ENCODE data around the gene GAS2L3. TPM values are rescaled to one million over a fixed set of nuclear protein-coding genes. Genes with fewer than 3 reads are reported as not detected.

GAS2L3 gene
- polyA plus RNA-seq, 1 of the 3 experiments (the other 2 are of a cell fraction): 1.6 TPM

- TF ChIP-seq MXI1 (IDR thresholded peaks at IDR 0.05; ENCODE audit: low read depth, low read length) (no peak), NFIC (IDR thresholded peaks at IDR 0.05; ENCODE audit: borderline replicate concordance) (no peak), GABPA (IDR thresholded peaks at IDR 0.05; ENCODE audit: low read depth) (no peak)
Measured at GRCh38 chr12:100643246-100643645, 69.8 kb downstream of the GAS2L3 start (continued).

- H3K36me3 ChIP-seq (replicated peaks in 1 of 2; ENCODE audit: control insufficient read depth in 1 of 2, insufficient read depth in 2 of 2, low read length in 1 of 2): no peaks in the 10 kb centered on the region
- H3K79me2 ChIP-seq (ENCODE audit: insufficient read depth): no peaks in the 10 kb centered on the region
- no peaks in the 10 kb centered on the region for H3K27me3 ChIP-seq (ENCODE audit: insufficient read depth)
- no peak overlapping the region for H3K4me2 ChIP-seq
- ChIA-PET POLR2A (no interaction called here), CTCF (no interaction called here)
- H3K9me2 ChIP-seq: no peaks in the 10 kb centered on the region
- H3K9ac ChIP-seq: no peak overlapping the region
- no peaks in the 10 kb centered on the region for H4K20me1 ChIP-seq (ENCODE audit: insufficient read depth)
- H3K9me3 ChIP-seq: no peaks in the 10 kb centered on the region
- no peak for DNase-seq
- no peak overlapping the region for H3K27ac ChIP-seq (ENCODE audit: low read depth in 2 of 2, low read length in 1 of 2)
- no peaks in the 10 kb centered on the region for H3F3A ChIP-seq (replicated peaks; ENCODE audit: insufficient read depth)
- no peaks in the 10 kb centered on the region for H3K4me1 ChIP-seq (ENCODE audit: control insufficient read depth in 1 of 2, insufficient read depth in 2 of 2, low read depth in 1 of 2, low read length in 1 of 2)
- H2AFZ ChIP-seq (ENCODE audit: low read depth): no peak overlapping the region
- 65% methylated on average over 8 of the region's 8 CpGs for WGBS (ENCODE audit: low lambda C conversion rate)
- TF ChIP-seq REST (IDR thresholded peaks at IDR 0.05; ENCODE audit: low read depth, low read length): no peak
- no peak for TF ChIP-seq TAF1 (IDR thresholded peaks at IDR 0.05; ENCODE audit: borderline replicate concordance, low read depth, low read length)
- TF ChIP-seq RFX5 (IDR thresholded peaks at IDR 0.05; ENCODE audit: low read length): no peak
- no peak for TF ChIP-seq USF2 (IDR thresholded peaks at IDR 0.05; ENCODE audit: borderline replicate concordance, low read depth, low read length)
- TF ChIP-seq YY1 (IDR thresholded peaks at IDR 0.05; ENCODE audit: low read depth): no peak
- no peak for TF ChIP-seq RAD21 (IDR thresholded peaks at IDR 0.05; ENCODE audit: low read length)
- TF ChIP-seq GABPA (IDR thresholded peaks at IDR 0.05; ENCODE audit: low read depth): no peak
- TF ChIP-seq MXI1 (IDR thresholded peaks at IDR 0.05; ENCODE audit: low read depth, low read length): no peak
- TF ChIP-seq MEF2A (IDR thresholded peaks at IDR 0.05; ENCODE audit: borderline replicate concordance, low read depth): no peak
- no peak for TF ChIP-seq IRF3 (IDR thresholded peaks at IDR 0.05; ENCODE audit: low read depth, low read length)
- TF ChIP-seq RCOR1 (IDR thresholded peaks at IDR 0.05; ENCODE audit: low read length): no peak
- TF ChIP-seq SIN3A (IDR thresholded peaks at IDR 0.05; ENCODE audit: borderline replicate concordance, low read depth, low read length): no peak
- H3K4me3 ChIP-seq (ENCODE audit: low read depth in 2 of 2, low read length in 1 of 2): no peak overlapping the region
Measured at GRCh38 chr12:100646896-100647295, 73.4 kb downstream of the GAS2L3 start.
